Esophagus muscularis mucosa (tissue), 4 donors: ENCODE results near the gene ALDH1A3. TPM values are rescaled to one million over a fixed set of nuclear protein-coding genes. Genes with fewer than 3 reads are reported as not detected.
"Not testable (repeated sequence)": the region's sequence is repeated elsewhere in the genome, so short reads cannot be mapped to it uniquely, and the experiment has no call there.

Experiments
- DNase-seq: peaks from one replicate; pipeline ENCODE4 v3.0.0-alpha.2; 2017; ENCODE audit errors: extremely low spot score
- H3K27ac ChIP-seq, 4 donors: fragments of 200-600 bp; sonication (generic); replicated peaks in 1 of 4; 1 replicate in 3 of 4; 2 replicates in 1 of 4; pipeline ENCODE4 v1.5.1; 2016 to 2019; ENCODE audit warnings: mild to moderate bottlenecking in 1 of 4
- H3K27me3 ChIP-seq, 4 donors: fragments of 200-600 bp; sonication (generic); one replicate each; pipeline versions ENCODE4 v1.5.1 to v1.6.0; 2016 to 2019
- H3K36me3 ChIP-seq, 4 donors: fragments of 200-600 bp; sonication (generic); one replicate each; pipeline ENCODE4 v1.5.1; 2016 to 2019
- H3K4me1 ChIP-seq, 4 donors: fragments of 200-600 bp; sonication (generic); one replicate each; pipeline ENCODE4 v1.5.1; 2016 to 2019
- H3K4me3 ChIP-seq, 4 donors: fragments of 200-600 bp; sonication (generic); 1 replicate in 2 of 4; 2 replicates in 2 of 4; pipeline ENCODE4 v1.5.1; 2016 to 2019; ENCODE audit warnings: mild to moderate bottlenecking in 4 of 4, moderate library complexity in 1 of 4
- H3K9me3 ChIP-seq, 4 donors: fragments of 200-600 bp; sonication (generic); 1 replicate in 3 of 4; 2 replicates in 1 of 4; pipeline ENCODE4 v1.5.1; 2016 to 2019
- EP300 ChIP-seq: sonication (generic); formaldehyde crosslinking; IDR thresholded peaks from one replicate; pipeline ENCODE4 v1.6.1; 2017; ENCODE audit warnings: antibody characterized with exemption
- POLR2A ChIP-seq: fragments of 450-650 bp; IDR thresholded peaks from one replicate; pipeline ENCODE4 v1.6.1; 2017; ENCODE audit warnings: antibody characterized with exemption, moderate library complexity, mild to moderate bottlenecking, low read depth
- POLR2AphosphoS5 ChIP-seq, 2 donors: sonication (generic); formaldehyde crosslinking; IDR thresholded peaks; one replicate each; pipeline ENCODE4 v1.6.1; 2017; ENCODE audit warnings: antibody characterized with exemption in 2 of 2
- WGBS: methylation state at CpG from one replicate; pipeline ENCODE4 v1.1.5; 2018; 5-methylcytosine and 5-hydroxymethylcytosine counted together
- intact Hi-C: fragments of 100-400 bp; cut with DNase I; formaldehyde crosslinking; loops from one replicate; pipeline ENCODE4 v1.15.1; 2023
- total RNA-seq, 4 donors: library from RNA; depleted of rRNA; stranded (reverse); fragments of >200 nt; gene quantifications; one replicate each; pipeline versions ENCODE4 v1.1.0 to v1.2.1, GENCODE V29; 2016
- TF ChIP-seq, protein P1 (sequence below), 3 experiments: fragments of 200-600 bp in 2 of 3; fragments of 450-650 bp in 1 of 3; sonication (generic) in 2 of 3; IDR thresholded peaks; one replicate each; pipeline ENCODE4 v1.5.1; 2017 to 2019; ENCODE audit warnings: antibody characterized with exemption in 3 of 3, mild to moderate bottlenecking in 2 of 3, moderate library complexity in 1 of 3

Gene ALDH1A3
- total RNA-seq, 4 donors from 2014 or later: 36.7 to 131 (median 59.4) TPM

DNA sequence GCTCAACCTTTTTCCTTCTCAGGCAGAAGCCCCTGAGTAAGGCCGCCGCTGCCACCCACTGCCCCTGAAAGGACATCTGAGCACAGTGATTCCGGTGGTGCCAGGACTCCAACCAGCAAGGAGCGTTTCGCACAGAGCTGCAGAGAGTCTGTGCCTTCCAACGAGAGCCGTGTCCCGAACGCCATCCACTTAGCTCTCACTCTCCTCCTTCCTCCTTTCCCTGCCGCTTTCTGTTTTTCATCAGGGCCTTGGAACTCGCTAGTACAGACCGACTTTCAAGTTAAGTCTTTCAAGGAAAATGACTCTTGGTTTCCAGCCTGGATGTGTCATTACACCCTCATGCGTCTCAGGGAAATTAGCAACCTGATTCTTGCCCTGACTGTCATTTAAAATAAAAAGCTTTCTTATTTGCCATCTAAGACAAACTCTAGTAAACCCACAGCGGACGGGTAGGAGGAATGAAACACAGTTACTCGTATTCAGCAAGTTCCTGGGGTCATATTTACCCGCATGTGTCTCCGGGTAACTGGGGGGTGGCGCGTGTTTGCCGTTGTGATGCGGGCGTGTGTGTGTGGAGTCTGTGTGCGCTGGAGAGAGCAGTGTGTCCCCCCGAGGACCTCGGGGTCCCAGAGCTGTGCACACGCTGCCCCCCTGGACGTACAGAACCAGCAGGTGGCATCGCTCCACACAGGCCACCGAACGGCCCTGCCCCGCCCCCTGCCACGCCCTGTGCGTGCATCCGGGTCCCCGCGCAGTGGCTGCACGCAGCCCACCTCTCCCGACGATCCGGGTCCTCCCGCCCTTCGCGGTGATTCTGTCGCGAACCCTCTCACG, 30.4 kb upstream of the ALDH1A3 start:
- Histone ChIP-seq H3K9me3 (no peaks in the 10 kb centered on the region), H3K36me3 (no peaks in the 10 kb centered on the region), H3K4me3 (peak overlapping the region; percentile 53 to 63 (median 58)), H3K4me1 (peaks cover 6 to 13% (median 13%) of the 10 kb centered on the region in 4 donors), H3K27ac (peak overlapping the region in 3 of 4 donors; percentile 1 to 24 (median 10)), H3K27me3 (peaks cover 0 to 32% (median 3%) of the 10 kb centered on the region in 4 donors)
- TF ChIP-seq, protein P1, sequence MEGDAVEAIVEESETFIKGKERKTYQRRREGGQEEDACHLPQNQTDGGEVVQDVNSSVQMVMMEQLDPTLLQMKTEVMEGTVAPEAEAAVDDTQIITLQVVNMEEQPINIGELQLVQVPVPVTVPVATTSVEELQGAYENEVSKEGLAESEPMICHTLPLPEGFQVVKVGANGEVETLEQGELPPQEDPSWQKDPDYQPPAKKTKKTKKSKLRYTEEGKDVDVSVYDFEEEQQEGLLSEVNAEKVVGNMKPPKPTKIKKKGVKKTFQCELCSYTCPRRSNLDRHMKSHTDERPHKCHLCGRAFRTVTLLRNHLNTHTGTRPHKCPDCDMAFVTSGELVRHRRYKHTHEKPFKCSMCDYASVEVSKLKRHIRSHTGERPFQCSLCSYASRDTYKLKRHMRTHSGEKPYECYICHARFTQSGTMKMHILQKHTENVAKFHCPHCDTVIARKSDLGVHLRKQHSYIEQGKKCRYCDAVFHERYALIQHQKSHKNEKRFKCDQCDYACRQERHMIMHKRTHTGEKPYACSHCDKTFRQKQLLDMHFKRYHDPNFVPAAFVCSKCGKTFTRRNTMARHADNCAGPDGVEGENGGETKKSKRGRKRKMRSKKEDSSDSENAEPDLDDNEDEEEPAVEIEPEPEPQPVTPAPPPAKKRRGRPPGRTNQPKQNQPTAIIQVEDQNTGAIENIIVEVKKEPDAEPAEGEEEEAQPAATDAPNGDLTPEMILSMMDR (IDR thresholded peaks at IDR 0.05): peak in 2 of 3 experiments; percentile 13 to 18
- TF ChIP-seq POLR2AphosphoS5 (IDR thresholded peaks at IDR 0.05) (no peak), POLR2A (no peak), EP300 (no peak)
- intact Hi-C loops: no loop called here
- no peak for DNase-seq
- WGBS: 16% methylated on average over 37 of the region's 47 CpGs

- intact Hi-C loops: no loop called here
- Histone ChIP-seq H3K4me3 (peak overlapping the region; percentile 53 to 63 (median 58)), H3K4me1 (peaks cover 6 to 13% (median 13%) of the 10 kb centered on the region in 4 donors), H3K27ac (peak overlapping the region in 2 of 4 donors; percentile 1 to 24), H3K36me3 (no peaks in the 10 kb centered on the region), H3K27me3 (peaks cover 0 to 32% (median 3%) of the 10 kb centered on the region in 4 donors), H3K9me3 (no peaks in the 10 kb centered on the region)
- no peak for DNase-seq
- 29% methylated on average over 8 of the region's 22 CpGs for WGBS
- TF ChIP-seq POLR2A (no peak), EP300 (no peak), POLR2AphosphoS5 (IDR thresholded peaks at IDR 0.05) (no peak)
- TF ChIP-seq, protein P1 (IDR thresholded peaks at IDR 0.05): no peak
These were observed 29.8 kb upstream of the ALDH1A3 start for GRCh38 chr15:100849855-100850218.

- H3K9me3 ChIP-seq, H3K36me3 ChIP-seq, intact Hi-C loops, DNase-seq, H3K4me3 ChIP-seq, H3K27ac ChIP-seq: not testable (repeated sequence)
- peaks cover 0 to 23% (median 3%) of the 10 kb centered on the region in 4 donors for H3K27me3 ChIP-seq
- WGBS: 94% methylated on average over 12 of the region's 12 CpGs
- peaks cover 6 to 13% (median 13%) of the 10 kb centered on the region in 4 donors for H3K4me1 ChIP-seq
These were observed 28.1 kb upstream of the ALDH1A3 start for GRCh38 chr15:100851428-100852015.

DNA sequence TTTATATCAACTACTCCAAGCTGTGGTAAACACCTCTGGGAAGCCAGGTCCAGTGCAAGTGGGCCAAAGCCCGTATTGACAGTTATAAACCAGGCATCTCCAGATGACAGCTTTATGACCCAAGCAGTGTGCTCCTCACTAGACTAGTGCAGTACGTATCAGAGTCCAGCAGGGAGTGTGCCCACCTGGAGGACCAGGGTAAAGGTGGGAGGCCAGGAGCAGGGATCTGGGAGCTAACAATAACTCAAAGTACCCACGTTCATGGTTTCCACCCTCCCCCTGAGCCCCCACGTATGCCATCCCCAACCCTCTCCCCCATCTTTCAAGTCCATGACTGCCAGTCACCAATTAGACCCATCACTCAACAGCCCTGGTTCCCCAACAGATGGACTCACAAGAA, 27.0 kb upstream of the ALDH1A3 start:
- intact Hi-C loops: no loop called here
- no peaks in the 10 kb centered on the region for H3K36me3 ChIP-seq
- 85% methylated on average over 4 of the region's 4 CpGs for WGBS
- no peak for DNase-seq
- H3K27ac ChIP-seq: no peak overlapping the region
- H3K9me3 ChIP-seq: no peaks in the 10 kb centered on the region
- peaks cover 6 to 13% (median 13%) of the 10 kb centered on the region in 4 donors for H3K4me1 ChIP-seq
- TF ChIP-seq, protein P1 (IDR thresholded peaks at IDR 0.05): no peak
- TF ChIP-seq POLR2A (no peak), POLR2AphosphoS5 (IDR thresholded peaks at IDR 0.05) (no peak), EP300 (no peak)
- H3K4me3 ChIP-seq: no peak overlapping the region
- peaks cover 0 to 16% (median 3%) of the 10 kb centered on the region in 4 donors for H3K27me3 ChIP-seq

DNA sequence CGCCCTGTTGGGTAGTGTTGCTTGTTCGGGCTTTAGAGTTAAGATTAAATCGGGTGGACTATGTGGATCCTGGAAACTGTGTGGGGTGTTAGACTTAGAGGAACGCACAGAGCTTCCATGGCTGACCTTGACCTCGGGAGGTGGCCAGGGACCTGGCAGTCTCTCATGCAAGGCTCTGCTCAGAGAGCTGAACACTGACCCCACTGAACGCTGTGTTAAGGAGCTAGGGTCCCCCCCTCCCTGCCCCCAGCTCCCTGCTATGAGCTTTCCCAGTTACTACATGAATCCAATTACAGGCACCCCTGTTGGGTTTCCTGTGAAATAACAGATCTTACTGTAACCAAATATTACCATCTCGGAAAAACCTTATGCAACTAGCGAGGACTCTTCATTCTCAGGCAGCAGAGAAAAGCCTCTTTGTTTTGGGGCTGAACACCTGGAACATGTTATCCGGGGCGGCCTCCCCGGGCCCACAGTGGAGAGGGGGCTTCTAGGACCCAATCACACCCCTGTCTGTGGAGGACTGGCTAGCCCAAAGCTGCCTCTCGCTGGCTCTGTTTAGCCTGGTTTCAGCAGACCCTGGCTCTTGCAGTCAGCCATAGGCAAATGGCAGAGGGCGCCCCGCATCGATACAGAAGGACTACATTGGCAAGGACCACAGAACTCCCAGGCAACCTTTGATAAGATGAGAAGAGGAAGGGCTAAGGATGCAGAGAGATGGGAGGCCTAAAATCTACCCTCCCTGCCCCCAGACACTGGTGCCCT, 25.8 kb upstream of the ALDH1A3 start:
- Histone ChIP-seq H3K27ac (no peak overlapping the region), H3K9me3 (no peaks in the 10 kb centered on the region), H3K4me3 (no peak overlapping the region), H3K36me3 (no peaks in the 10 kb centered on the region), H3K4me1 (peaks cover 6 to 11% (median 11%) of the 10 kb centered on the region in 4 donors), H3K27me3 (peaks cover 0 to 12% (median 3%) of the 10 kb centered on the region in 4 donors)
- intact Hi-C loops: no loop called here
- TF ChIP-seq, protein P1 (IDR thresholded peaks at IDR 0.05): no peak
- TF ChIP-seq POLR2A (no peak), POLR2AphosphoS5 (IDR thresholded peaks at IDR 0.05) (no peak), EP300 (no peak)
- DNase-seq: no peak
- 89% methylated on average over 13 of the region's 15 CpGs for WGBS
